SK-N-SH (cell line): ENCODE data around the gene NOS1. TPM values are rescaled to one million over a fixed set of nuclear protein-coding genes. Genes with fewer than 3 reads are reported as not detected.

Experiments
- CTCF ChIA-PET: fragments of 300-600, 350-600 bp; formaldehyde crosslinking; extraction: SDS; loops from one replicate; lab custom pipeline; 2021; lab: Yijun Ruan, JAX
- POLR2A ChIA-PET: fragments of 350-600 bp; sonication (Branson Sonifier 250); formaldehyde crosslinking; extraction: SDS; loops from one replicate; lab custom pipeline; 2020; ENCODE audit warnings: antibody characterized with exemption, inconsistent platforms; lab: Yijun Ruan, JAX
- DNase-seq: peaks from one replicate; pipeline ENCODE4 v3.0.0; 2012
- H2AFZ ChIP-seq: fragments of 200-600 bp; sonication (generic); 2 replicates; pipeline ENCODE4 v1.8.1; 2016; ENCODE audit warnings: antibody characterized with exemption, mild to moderate bottlenecking, low read depth
- H3F3A ChIP-seq: fragments of 200-600 bp; sonication (generic); replicated peaks from 2 replicates; pipeline ENCODE3; 2016; ENCODE audit warnings: antibody characterized with exemption, mild to moderate bottlenecking; ENCODE audit not compliant: insufficient read depth
- H3K27ac ChIP-seq, 2 experiments: fragments of 200-500 bp in 1 of 2; fragments of 200-600 bp in 1 of 2; sonication (Bioruptor generic) in 1 of 2; sonication (generic), shearing (Covaris generic) in 1 of 2; 2 replicates each; pipeline versions ENCODE4 v1.5.1 to v1.6.1; 2014 to 2016; ENCODE audit warnings: low read depth in 2 of 2, inconsistent platforms in 1 of 2, low read length in 1 of 2, mild to moderate bottlenecking in 1 of 2, mixed read lengths in 1 of 2
- H3K27me3 ChIP-seq: fragments of 200-600 bp; sonication (generic), shearing (Covaris generic); 2 replicates; pipeline ENCODE4 v1.6.1; 2016; ENCODE audit warnings: mixed run types; ENCODE audit not compliant: insufficient read depth
- H3K36me3 ChIP-seq, 2 experiments: fragments of 200-500 bp in 1 of 2; fragments of 200-600 bp in 1 of 2; sonication (Bioruptor generic) in 1 of 2; sonication (generic) in 1 of 2; replicated peaks in 1 of 2; 2 replicates each; pipeline versions ENCODE3 to v1.5.1; 2014 to 2016; ENCODE audit warnings: low read length in 1 of 2, mild to moderate bottlenecking in 1 of 2; ENCODE audit not compliant: insufficient read depth in 2 of 2, control insufficient read depth in 1 of 2
- H3K4me1 ChIP-seq, 2 experiments: fragments of 200-500 bp in 1 of 2; fragments of 200-600 bp in 1 of 2; sonication (Bioruptor generic) in 1 of 2; sonication (generic), shearing (Covaris generic) in 1 of 2; 2 replicates each; pipeline versions ENCODE4 v1.5.1 to v1.6.1; 2014 to 2016; ENCODE audit warnings: low read depth in 1 of 2, low read length in 1 of 2, mixed run types in 1 of 2; ENCODE audit not compliant: insufficient read depth in 2 of 2, control insufficient read depth in 1 of 2
- H3K4me2 ChIP-seq: fragments of 200-600 bp; sonication (generic), shearing (Covaris generic); 2 replicates; pipeline ENCODE4 v1.6.1; 2017; ENCODE audit warnings: mixed run types
- H3K4me3 ChIP-seq, 2 experiments: fragments of 200-500 bp in 1 of 2; fragments of 200-600 bp in 1 of 2; sonication (Bioruptor generic) in 1 of 2; sonication (generic), shearing (Covaris generic) in 1 of 2; 2 replicates each; pipeline versions ENCODE4 v1.5.1 to v1.8.1; 2014 to 2016; ENCODE audit warnings: low read depth in 2 of 2, inconsistent platforms in 1 of 2, low read length in 1 of 2, mild to moderate bottlenecking in 1 of 2, mixed read lengths in 1 of 2, moderate library complexity in 1 of 2
- H3K79me2 ChIP-seq: fragments of 200-600 bp; sonication (generic); 2 replicates; pipeline ENCODE4 v1.8.1; 2017; ENCODE audit warnings: mild to moderate bottlenecking; ENCODE audit not compliant: insufficient read depth
- H3K9ac ChIP-seq: fragments of 200-600 bp; sonication (generic); 2 replicates; pipeline ENCODE4 v1.6.1; 2017; ENCODE audit warnings: mixed run types
- H3K9me2 ChIP-seq: fragments of 200-600 bp; sonication (generic); 2 replicates; pipeline ENCODE4 v1.6.1; 2017; ENCODE audit warnings: mixed run types
- H3K9me3 ChIP-seq: fragments of 200-600 bp; sonication (generic); 2 replicates; pipeline ENCODE4 v1.6.1; 2017; ENCODE audit warnings: mixed run types, mild to moderate bottlenecking, moderate library complexity
- H4K20me1 ChIP-seq: fragments of 200-600 bp; sonication (generic); 2 replicates; pipeline ENCODE4 v1.6.1; 2017; ENCODE audit warnings: mild to moderate bottlenecking, mixed run types; ENCODE audit not compliant: insufficient read depth
- CHD2 ChIP-seq: fragments of 150-350 bp; IDR thresholded peaks from 2 replicates; pipeline ENCODE4 v1.6.1; 2018; ENCODE audit warnings: low read length; ENCODE audit not compliant: partially characterized antibody
- CTCF ChIP-seq: fragments of 200-600 bp; sonication (generic); IDR thresholded peaks from 2 replicates; pipeline ENCODE4 v1.6.1; 2017; ENCODE audit warnings: antibody characterized with exemption, mild to moderate bottlenecking, moderate library complexity
- ELF1 ChIP-seq: IDR thresholded peaks from 2 replicates; pipeline ENCODE4 v1.4.0; 2012
- EP300 ChIP-seq, 2 experiments: IDR thresholded peaks; 2 replicates each; pipeline versions ENCODE4 v1.4.0 to v1.6.1; 2012; ENCODE audit warnings: borderline replicate concordance in 1 of 2, low read depth in 1 of 2, low read length in 1 of 2
- EZH2phosphoT487 ChIP-seq: fragments of 200-600 bp; sonication (generic); IDR thresholded peaks from 2 replicates; pipeline ENCODE4 v1.6.1; 2017; ENCODE audit warnings: low read depth, mixed run types, mild to moderate bottlenecking, antibody characterized with exemption, moderate library complexity, borderline replicate concordance
- FOXJ3 ChIP-seq: sonication (generic); formaldehyde crosslinking; IDR thresholded peaks from 2 replicates; pipeline ENCODE4 v1.5.1; 2020; ENCODE audit warnings: mild to moderate bottlenecking, missing genetic modification reagents
- IRF3 ChIP-seq: fragments of 150-350 bp; IDR thresholded peaks from 2 replicates; pipeline ENCODE4 v1.6.1; 2016; ENCODE audit warnings: mild to moderate bottlenecking, low read depth, low read length
- JUND ChIP-seq: IDR thresholded peaks from 2 replicates; pipeline ENCODE4 v1.4.0; 2012
- MEF2A ChIP-seq: IDR thresholded peaks from 2 replicates; pipeline ENCODE4 v1.4.0; 2012; ENCODE audit warnings: low read depth, borderline replicate concordance
- MXI1 ChIP-seq: IDR thresholded peaks from 2 replicates; pipeline ENCODE4 v1.6.1; 2012; ENCODE audit warnings: mild to moderate bottlenecking, low read depth, low read length, improper control_type of control experiment
- PBX3 ChIP-seq: IDR thresholded peaks from 2 replicates; pipeline ENCODE4; 2012
- RAD21 ChIP-seq: IDR thresholded peaks from 2 replicates; pipeline ENCODE4 v1.6.1; 2012; ENCODE audit warnings: mild to moderate bottlenecking, low read length
- REST ChIP-seq: IDR thresholded peaks from 2 replicates; pipeline ENCODE4 v1.6.1; 2012; ENCODE audit warnings: mild to moderate bottlenecking, low read depth, low read length, moderate library complexity
- RFX5 ChIP-seq: IDR thresholded peaks from 2 replicates; pipeline ENCODE4 v1.6.1; 2012; ENCODE audit warnings: mild to moderate bottlenecking, improper control_type of control experiment, low read length
- RXRA ChIP-seq: IDR thresholded peaks from 2 replicates; pipeline ENCODE4 v1.4.0; 2012; ENCODE audit warnings: low read depth, mild to moderate bottlenecking, borderline replicate concordance
- SIN3A ChIP-seq: IDR thresholded peaks from 2 replicates; pipeline ENCODE4 v1.6.1; 2012; ENCODE audit warnings: low read depth, mild to moderate bottlenecking, low read length, moderate library complexity, borderline replicate concordance
- SMC3 ChIP-seq: IDR thresholded peaks from 2 replicates; pipeline ENCODE4 v1.6.1; 2012; ENCODE audit warnings: low read depth, low read length, improper control_type of control experiment
- TAF1 ChIP-seq: IDR thresholded peaks from 2 replicates; pipeline ENCODE4 v1.6.1; 2012; ENCODE audit warnings: low read depth, mild to moderate bottlenecking, low read length, moderate library complexity, borderline replicate concordance
- TCF12 ChIP-seq: IDR thresholded peaks from 2 replicates; pipeline ENCODE4 v1.4.0; 2012
- TEAD4 ChIP-seq: IDR thresholded peaks from 2 replicates; pipeline ENCODE4 v1.4.0; 2012; ENCODE audit warnings: mild to moderate bottlenecking, borderline replicate concordance; ENCODE audit not compliant: insufficient read depth
- USF1 ChIP-seq: IDR thresholded peaks from 2 replicates; pipeline ENCODE4 v1.4.0; 2012; ENCODE audit warnings: low read depth, borderline replicate concordance
- YY1 ChIP-seq: IDR thresholded peaks from 2 replicates; pipeline ENCODE4 v1.4.0; 2012; ENCODE audit warnings: low read depth, mild to moderate bottlenecking
- ZBTB33 ChIP-seq: IDR thresholded peaks from 2 replicates; pipeline ENCODE4 v1.4.0; 2012; ENCODE audit warnings: low read depth, borderline replicate concordance
- WGBS: methylation state at CpG from one replicate; pipeline ENCODE4 v1.1.6; 2017; ENCODE audit warnings: low lambda C conversion rate; 5-methylcytosine and 5-hydroxymethylcytosine counted together
- polyA plus RNA-seq, 3 experiments: library from polyadenylated mRNA; depleted of rRNA; stranded (reverse); fragments of >200 nt; gene quantifications; 2 replicates each; pipeline ENCODE4 v1.2.3, GENCODE V29; 2012

Gene NOS1
- polyA plus RNA-seq, 1 of the 3 experiments (the other 2 are of a cell fraction) = 0.02 TPM

- H3K9me2 ChIP-seq = no peaks in the 10 kb centered on the region
- H3K27me3 ChIP-seq = no peaks in the 10 kb centered on the region
- no peaks in the 10 kb centered on the region for H3F3A ChIP-seq
- H3K36me3 ChIP-seq = no peaks in the 10 kb centered on the region
- H3K79me2 ChIP-seq = no peaks in the 10 kb centered on the region
- H3K9me3 ChIP-seq = no peaks in the 10 kb centered on the region
- H4K20me1 ChIP-seq = no peaks in the 10 kb centered on the region
- no peak overlapping the region for H3K9ac ChIP-seq
- ChIA-PET CTCF (interaction anchor here (0.7 to 3.4 kb wide), 8 partner anchors 18 to 448 kb away, joined by 3 to 12 read pairs (median 4); no protein-coding TSS in a partner anchor), POLR2A (no interaction called here)
- H2AFZ ChIP-seq = no peak overlapping the region
- WGBS = 50% methylated on average over 8 of the region's 9 CpGs
- H3K27ac ChIP-seq = peak overlapping the region in 1 of 2 experiments; percentile 93; a peak in 2 of 4 replicates
- H3K4me3 ChIP-seq = no peak overlapping the region
- H3K4me2 ChIP-seq = no peak overlapping the region
- peaks cover 0 to 57% of the 10 kb centered on the region in 2 experiments; a peak in 1 of 4 replicates for H3K4me1 ChIP-seq
- DNase-seq = peak; percentile 68
- no peak for TF ChIP-seq JUND
- TF ChIP-seq SMC3 = no peak
- TF ChIP-seq ZBTB33 = no peak
- TF ChIP-seq CHD2 = peak; percentile 53
- TF ChIP-seq USF1 = no peak
- no peak for TF ChIP-seq RFX5
- TF ChIP-seq MEF2A = no peak
- TF ChIP-seq RXRA = no peak
- TF ChIP-seq CTCF = no peak
- peak; percentile 66; the same call in 1 of the 2 replicates for TF ChIP-seq MXI1
- TF ChIP-seq EZH2phosphoT487 = no peak
- no peak for TF ChIP-seq TAF1
- TF ChIP-seq YY1 = no peak
- no peak for TF ChIP-seq IRF3
- TF ChIP-seq TCF12 = no peak
- no peak for TF ChIP-seq RAD21
- peak in 1 of 2 experiments; percentile 98; a peak in 2 of 4 replicates for TF ChIP-seq EP300 (IDR thresholded peaks at IDR 0.05; ENCODE audit: borderline replicate concordance in 1 of 2, low read depth in 1 of 2, low read length in 1 of 2)
- TF ChIP-seq ELF1 = no peak
- TF ChIP-seq REST = no peak
- peak; percentile 75; the same call in 1 of the 2 replicates for TF ChIP-seq FOXJ3
- no peak for TF ChIP-seq PBX3
- no peak for TF ChIP-seq TEAD4
- no peak for TF ChIP-seq SIN3A
These were observed 27.6 kb upstream of the NOS1 start for GRCh38 chr12:117388951-117389446.
